Transverse colon (tissue), 4 donors: Measurements from ENCODE around the gene FOLH1.
"Not testable (repeated sequence)": the region's sequence is repeated elsewhere in the genome, so short reads cannot be mapped to it uniquely, and the experiment has no call there.

Experiments used
- CTCF ChIP-seq, 5 experiments: fragments of 200-600 bp in 3 of 5; fragments of 450-650 bp in 2 of 5; sonication (generic) in 3 of 5; IDR thresholded peaks; 1 replicate in 2 of 5; 2 replicates in 3 of 5; pipeline ENCODE4 v1.5.1; 2016 to 2017; ENCODE audit warnings: antibody characterized with exemption in 5 of 5, inconsistent platforms in 3 of 5, mild to moderate bottlenecking in 2 of 5, moderate library complexity in 1 of 5
- EP300 ChIP-seq: sonication (generic); formaldehyde crosslinking; IDR thresholded peaks from one replicate; pipeline ENCODE4 v1.6.1; 2017; ENCODE audit warnings: antibody characterized with exemption, low read depth
- POLR2A ChIP-seq: fragments of 450-650 bp; IDR thresholded peaks from one replicate; pipeline ENCODE4 v1.6.1; 2016; ENCODE audit warnings: antibody characterized with exemption, mild to moderate bottlenecking, moderate library complexity
- POLR2AphosphoS5 ChIP-seq, 3 donors: sonication (generic); formaldehyde crosslinking; IDR thresholded peaks; one replicate each; pipeline ENCODE4 v1.6.1; 2016; ENCODE audit warnings: antibody characterized with exemption in 3 of 3

GRCh38 chr11:49196775-49197174 is 11.6 kb downstream of the FOLH1 start:
- not testable (repeated sequence) for TF ChIP-seq EP300; CTCF (IDR thresholded peaks at IDR 0.05); POLR2AphosphoS5 (IDR thresholded peaks at IDR 0.05); POLR2A
